HL-60 (cell line): ENCODE measurements around the gene GPR39.

ENCODE experiments used
- DNase-seq, 2 experiments: peaks; one replicate each; pipeline ENCODE4 v3.0.0-alpha.2; 2010 to 2020; ENCODE audit warnings: low read depth in 1 of 2, low spot score in 1 of 2
- H3K27ac ChIP-seq: fragments of 250-450 bp; sonication (Bioruptor Pico); replicated peaks from 2 replicates; pipeline ENCODE4 v1.5.1; 2020; ENCODE audit warnings: mild to moderate bottlenecking, moderate library complexity
- H3K27me3 ChIP-seq: fragments of 250-450 bp; sonication (Bioruptor Pico); 2 replicates; pipeline ENCODE4 v1.5.1; 2021; ENCODE audit warnings: mild to moderate bottlenecking, moderate library complexity; ENCODE audit not compliant: insufficient read depth, poor library complexity, severe bottlenecking
- H3K4me3 ChIP-seq: replicated peaks from 2 replicates; pipeline ENCODE4 v1.5.1; 2011; ENCODE audit warnings: mild to moderate bottlenecking, control low read depth, low read length; ENCODE audit not compliant: insufficient read depth
- CTCF ChIP-seq: IDR thresholded peaks from one replicate; pipeline ENCODE4 v1.5.1; 2011; ENCODE audit warnings: low read length, control low read depth, inconsistent platforms; ENCODE audit not compliant: insufficient read depth
- GABPA ChIP-seq: IDR thresholded peaks from 2 replicates; pipeline ENCODE4 v1.6.1; 2012; ENCODE audit warnings: low read depth
- POLR2AphosphoS5 ChIP-seq: IDR thresholded peaks from 2 replicates; pipeline ENCODE4 v1.6.1; 2012; ENCODE audit warnings: low read depth
- REST ChIP-seq: IDR thresholded peaks from 2 replicates; pipeline ENCODE4 v1.6.1; 2012; ENCODE audit warnings: low read depth; ENCODE audit not compliant: insufficient replicate concordance
- SPI1 ChIP-seq: IDR thresholded peaks from 2 replicates; pipeline ENCODE4 v1.6.1; 2012; ENCODE audit warnings: low read depth, mild to moderate bottlenecking, borderline replicate concordance

The GPR39 gene

GRCh38 chr2:132589966-132590365 is 173.4 kb downstream of the GPR39 start:
- no peak overlapping the region for H3K4me3 ChIP-seq
- H3K27ac ChIP-seq = no peak overlapping the region
- no peaks in the 10 kb centered on the region for H3K27me3 ChIP-seq
- no peak for TF ChIP-seq SPI1
- no peak for TF ChIP-seq REST
- no peak for TF ChIP-seq GABPA
- TF ChIP-seq POLR2AphosphoS5 = no peak
- no peak for TF ChIP-seq CTCF
- DNase-seq = no peak

GRCh38 chr2:132593171-132593570 is 176.6 kb downstream of the GPR39 start:
- no peaks in the 10 kb centered on the region for H3K27me3 ChIP-seq
- no peak overlapping the region for H3K27ac ChIP-seq
- no peak for DNase-seq
- TF ChIP-seq SPI1 (no peak), CTCF (no peak), GABPA (no peak), REST (no peak), POLR2AphosphoS5 (no peak)
- no peak overlapping the region for H3K4me3 ChIP-seq

GRCh38 chr2:132595186-132595585 is 178.6 kb downstream of the GPR39 start:
- Histone ChIP-seq H3K27ac (no peak overlapping the region), H3K4me3 (no peak overlapping the region), H3K27me3 (no peaks in the 10 kb centered on the region)
- no peak for TF ChIP-seq POLR2AphosphoS5
- no peak for TF ChIP-seq SPI1
- no peak for TF ChIP-seq GABPA
- TF ChIP-seq CTCF = no peak
- TF ChIP-seq REST = no peak
- DNase-seq = no peak
